HG02938 (cell line): ENCODE results near the gene STOM.
"Not testable (repeated sequence)": the region's sequence is repeated elsewhere in the genome, so short reads cannot be mapped to it uniquely, and the experiment has no call there.

Experiments
- ATAC-seq: cut with Tn5 transposase; IDR thresholded peaks from one replicate; pipeline ENCODE4 v1.9.1; 2021; ENCODE audit warnings: mild to moderate bottlenecking, moderate library complexity; ENCODE audit not compliant: unreplicated experiment

STOM gene

GRCh38 chr9:121302786-121303185 is 67.3 kb downstream of the STOM start:
- no peak for ATAC-seq

GRCh38 chr9:121302341-121302740 is 67.7 kb downstream of the STOM start:
- no peak for ATAC-seq

- no peak for ATAC-seq
These were observed 68.2 kb downstream of the STOM start for GRCh38 chr9:121301881-121302286.

- no peak for ATAC-seq
These were observed 69.5 kb downstream of the STOM start for GRCh38 chr9:121300283-121301119.

GRCh38 chr9:121299467-121300282 is 70.4 kb downstream of the STOM start:
- no peak for ATAC-seq

- ATAC-seq, result no peak
These were observed 71.2 kb downstream of the STOM start for GRCh38 chr9:121298689-121299466.

GRCh38 chr9:121298016-121298538 is 72.0 kb downstream of the STOM start:
- ATAC-seq, result no peak

- ATAC-seq, result no peak
These were observed 72.7 kb downstream of the STOM start for GRCh38 chr9:121297389-121297788.

GRCh38 chr9:121296213-121297127 is 73.6 kb downstream of the STOM start:
- no peak for ATAC-seq

- ATAC-seq, result no peak
These were observed 74.3 kb downstream of the STOM start for GRCh38 chr9:121295662-121296191.

GRCh38 chr9:121294866-121295661 is 75.0 kb downstream of the STOM start:
- no peak for ATAC-seq

- ATAC-seq, result no peak
These were observed 75.8 kb downstream of the STOM start for GRCh38 chr9:121294151-121294743.

- no peak for ATAC-seq
These were observed 77.2 kb downstream of the STOM start for GRCh38 chr9:121292801-121293241.

- no peak for ATAC-seq
These were observed 78.0 kb downstream of the STOM start for GRCh38 chr9:121292051-121292450.

- ATAC-seq, result not testable (repeated sequence)
These were observed 78.5 kb downstream of the STOM start for GRCh38 chr9:121291536-121291935.

GRCh38 chr9:121289772-121290370 is 80.2 kb downstream of the STOM start:
- no peak for ATAC-seq

- ATAC-seq, result no peak
These were observed 80.9 kb downstream of the STOM start for GRCh38 chr9:121289026-121289771.
